ENCODE results near the gene HBG2. TPM values are rescaled to one million over a fixed set of nuclear protein-coding genes. Genes with fewer than 3 reads are reported as not detected.

The HBG2 gene
- polyA plus RNA-seq, 1 donor from 2014 or later = not detected

DNA sequence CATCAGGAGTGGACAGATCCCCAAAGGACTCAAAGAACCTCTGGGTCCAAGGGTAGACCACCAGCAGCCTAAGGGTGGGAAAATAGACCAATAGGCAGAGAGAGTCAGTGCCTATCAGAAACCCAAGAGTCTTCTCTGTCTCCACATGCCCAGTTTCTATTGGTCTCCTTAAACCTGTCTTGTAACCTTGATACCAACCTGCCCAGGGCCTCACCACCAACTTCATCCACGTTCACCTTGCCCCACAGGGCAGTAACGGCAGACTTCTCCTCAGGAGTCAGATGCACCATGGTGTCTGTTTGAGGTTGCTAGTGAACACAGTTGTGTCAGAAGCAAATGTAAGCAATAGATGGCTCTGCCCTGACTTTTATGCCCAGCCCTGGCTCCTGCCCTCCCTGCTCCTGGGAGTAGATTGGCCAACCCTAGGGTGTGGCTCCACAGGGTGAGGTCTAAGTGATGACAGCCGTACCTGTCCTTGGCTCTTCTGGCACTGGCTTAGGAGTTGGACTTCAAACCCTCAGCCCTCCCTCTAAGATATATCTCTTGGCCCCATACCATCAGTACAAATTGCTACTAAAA, 27.8 kb downstream of the HBG2 start, which contains the start of gene HBB:
Gene HBB, minus strand, starts transcription at position 340 of the 579 bp plus-strand sequence. Its CDS starts 50 bp downstream, at position 290.
- no peaks in the 10 kb centered on the region for H3K79me2 ChIP-seq (replicated peaks; ENCODE audit: insufficient read depth, low read length)
- no peaks in the 10 kb centered on the region for H3K9me3 ChIP-seq (ENCODE audit: low read length)
- TF ChIP-seq RAD21 (conservative IDR thresholded peaks at IDR 0.05) (no peak), MXI1 (conservative IDR thresholded peaks at IDR 0.05; ENCODE audit: poor library complexity, severe bottlenecking) (no peak), POLR2AphosphoS5 (IDR thresholded peaks at IDR 0.05) (no peak), EZH2 (IDR thresholded peaks at IDR 0.05; ENCODE audit: borderline replicate concordance, insufficient read depth, low read length, poor library complexity, severe bottlenecking) (no peak), TAF1 (IDR thresholded peaks at IDR 0.05; ENCODE audit: low read depth) (no peak), EP300 (conservative IDR thresholded peaks at IDR 0.05; ENCODE audit: poor library complexity, severe bottlenecking) (no peak), SMC3 (conservative IDR thresholded peaks at IDR 0.05; ENCODE audit: poor library complexity) (no peak)
- TF ChIP-seq, protein P1, sequence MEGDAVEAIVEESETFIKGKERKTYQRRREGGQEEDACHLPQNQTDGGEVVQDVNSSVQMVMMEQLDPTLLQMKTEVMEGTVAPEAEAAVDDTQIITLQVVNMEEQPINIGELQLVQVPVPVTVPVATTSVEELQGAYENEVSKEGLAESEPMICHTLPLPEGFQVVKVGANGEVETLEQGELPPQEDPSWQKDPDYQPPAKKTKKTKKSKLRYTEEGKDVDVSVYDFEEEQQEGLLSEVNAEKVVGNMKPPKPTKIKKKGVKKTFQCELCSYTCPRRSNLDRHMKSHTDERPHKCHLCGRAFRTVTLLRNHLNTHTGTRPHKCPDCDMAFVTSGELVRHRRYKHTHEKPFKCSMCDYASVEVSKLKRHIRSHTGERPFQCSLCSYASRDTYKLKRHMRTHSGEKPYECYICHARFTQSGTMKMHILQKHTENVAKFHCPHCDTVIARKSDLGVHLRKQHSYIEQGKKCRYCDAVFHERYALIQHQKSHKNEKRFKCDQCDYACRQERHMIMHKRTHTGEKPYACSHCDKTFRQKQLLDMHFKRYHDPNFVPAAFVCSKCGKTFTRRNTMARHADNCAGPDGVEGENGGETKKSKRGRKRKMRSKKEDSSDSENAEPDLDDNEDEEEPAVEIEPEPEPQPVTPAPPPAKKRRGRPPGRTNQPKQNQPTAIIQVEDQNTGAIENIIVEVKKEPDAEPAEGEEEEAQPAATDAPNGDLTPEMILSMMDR (IDR thresholded peaks at IDR 0.05; ENCODE audit: poor library complexity, severe bottlenecking) = no peak
- TF ChIP-seq, protein P2, sequence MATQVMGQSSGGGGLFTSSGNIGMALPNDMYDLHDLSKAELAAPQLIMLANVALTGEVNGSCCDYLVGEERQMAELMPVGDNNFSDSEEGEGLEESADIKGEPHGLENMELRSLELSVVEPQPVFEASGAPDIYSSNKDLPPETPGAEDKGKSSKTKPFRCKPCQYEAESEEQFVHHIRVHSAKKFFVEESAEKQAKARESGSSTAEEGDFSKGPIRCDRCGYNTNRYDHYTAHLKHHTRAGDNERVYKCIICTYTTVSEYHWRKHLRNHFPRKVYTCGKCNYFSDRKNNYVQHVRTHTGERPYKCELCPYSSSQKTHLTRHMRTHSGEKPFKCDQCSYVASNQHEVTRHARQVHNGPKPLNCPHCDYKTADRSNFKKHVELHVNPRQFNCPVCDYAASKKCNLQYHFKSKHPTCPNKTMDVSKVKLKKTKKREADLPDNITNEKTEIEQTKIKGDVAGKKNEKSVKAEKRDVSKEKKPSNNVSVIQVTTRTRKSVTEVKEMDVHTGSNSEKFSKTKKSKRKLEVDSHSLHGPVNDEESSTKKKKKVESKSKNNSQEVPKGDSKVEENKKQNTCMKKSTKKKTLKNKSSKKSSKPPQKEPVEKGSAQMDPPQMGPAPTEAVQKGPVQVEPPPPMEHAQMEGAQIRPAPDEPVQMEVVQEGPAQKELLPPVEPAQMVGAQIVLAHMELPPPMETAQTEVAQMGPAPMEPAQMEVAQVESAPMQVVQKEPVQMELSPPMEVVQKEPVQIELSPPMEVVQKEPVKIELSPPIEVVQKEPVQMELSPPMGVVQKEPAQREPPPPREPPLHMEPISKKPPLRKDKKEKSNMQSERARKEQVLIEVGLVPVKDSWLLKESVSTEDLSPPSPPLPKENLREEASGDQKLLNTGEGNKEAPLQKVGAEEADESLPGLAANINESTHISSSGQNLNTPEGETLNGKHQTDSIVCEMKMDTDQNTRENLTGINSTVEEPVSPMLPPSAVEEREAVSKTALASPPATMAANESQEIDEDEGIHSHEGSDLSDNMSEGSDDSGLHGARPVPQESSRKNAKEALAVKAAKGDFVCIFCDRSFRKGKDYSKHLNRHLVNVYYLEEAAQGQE (IDR thresholded peaks at IDR 0.05; ENCODE audit: borderline replicate concordance) = no peak
- no peaks in the 10 kb centered on the region for H3K27me3 ChIP-seq (ENCODE audit: insufficient read depth, low read depth, low read length)
- H3K4me2 ChIP-seq (ENCODE audit: low read length) = no peak within 1 kb of the TSS
- no peak within 1 kb of the TSS for H2AFZ ChIP-seq (ENCODE audit: low read depth, low read length)
- H3F3A ChIP-seq (ENCODE audit: insufficient read depth, low read length, poor library complexity, severe bottlenecking) = no peaks in the 10 kb centered on the region
- no peaks in the 10 kb centered on the region for H3K9me2 ChIP-seq (ENCODE audit: insufficient read depth, low read length)
- no peak within 1 kb of the TSS for H3K9ac ChIP-seq (ENCODE audit: low read length)
- no peaks in the 10 kb centered on the region for H3K36me3 ChIP-seq (ENCODE audit: insufficient read depth, low read length)
- H4K20me1 ChIP-seq (ENCODE audit: insufficient read depth) = no peaks in the 10 kb centered on the region
- H3K4me3 ChIP-seq (ENCODE audit: low read length) = no peak within 1 kb of the TSS
- H3K27ac ChIP-seq (ENCODE audit: low read length) = no peak within 1 kb of the TSS

DNA sequence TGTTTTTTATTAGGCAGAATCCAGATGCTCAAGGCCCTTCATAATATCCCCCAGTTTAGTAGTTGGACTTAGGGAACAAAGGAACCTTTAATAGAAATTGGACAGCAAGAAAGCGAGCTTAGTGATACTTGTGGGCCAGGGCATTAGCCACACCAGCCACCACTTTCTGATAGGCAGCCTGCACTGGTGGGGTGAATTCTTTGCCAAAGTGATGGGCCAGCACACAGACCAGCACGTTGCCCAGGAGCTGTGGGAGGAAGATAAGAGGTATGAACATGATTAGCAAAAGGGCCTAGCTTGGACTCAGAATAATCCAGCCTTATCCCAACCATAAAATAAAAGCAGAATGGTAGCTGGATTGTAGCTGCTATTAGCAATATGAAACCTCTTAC, 29.1 kb downstream of the HBG2 start:
- H3K9ac ChIP-seq (ENCODE audit: low read length) = no peak overlapping the region
- H3K36me3 ChIP-seq (ENCODE audit: insufficient read depth, low read length) = no peaks in the 10 kb centered on the region
- no peaks in the 10 kb centered on the region for H3K9me3 ChIP-seq (ENCODE audit: low read length)
- H3F3A ChIP-seq (ENCODE audit: insufficient read depth, low read length, poor library complexity, severe bottlenecking) = no peaks in the 10 kb centered on the region
- H4K20me1 ChIP-seq (ENCODE audit: insufficient read depth) = no peaks in the 10 kb centered on the region
- H2AFZ ChIP-seq (ENCODE audit: low read depth, low read length) = no peak overlapping the region
- no peak overlapping the region for H3K4me3 ChIP-seq (ENCODE audit: low read length)
- no peak overlapping the region for H3K27ac ChIP-seq (ENCODE audit: low read length)
- H3K27me3 ChIP-seq (ENCODE audit: insufficient read depth, low read depth, low read length) = no peaks in the 10 kb centered on the region
- H3K4me2 ChIP-seq (ENCODE audit: low read length) = no peak overlapping the region
- no peaks in the 10 kb centered on the region for H3K79me2 ChIP-seq (replicated peaks; ENCODE audit: insufficient read depth, low read length)
- TF ChIP-seq RAD21 (conservative IDR thresholded peaks at IDR 0.05) (no peak), POLR2AphosphoS5 (IDR thresholded peaks at IDR 0.05) (no peak), EP300 (conservative IDR thresholded peaks at IDR 0.05; ENCODE audit: poor library complexity, severe bottlenecking) (no peak), EZH2 (IDR thresholded peaks at IDR 0.05; ENCODE audit: borderline replicate concordance, insufficient read depth, low read length, poor library complexity, severe bottlenecking) (no peak), SMC3 (conservative IDR thresholded peaks at IDR 0.05; ENCODE audit: poor library complexity) (no peak), TAF1 (IDR thresholded peaks at IDR 0.05; ENCODE audit: low read depth) (no peak), MXI1 (conservative IDR thresholded peaks at IDR 0.05; ENCODE audit: poor library complexity, severe bottlenecking) (no peak)
- TF ChIP-seq, protein P1 (IDR thresholded peaks at IDR 0.05; ENCODE audit: poor library complexity, severe bottlenecking) = no peak
- TF ChIP-seq, protein P2 (IDR thresholded peaks at IDR 0.05; ENCODE audit: borderline replicate concordance) = no peak
- H3K9me2 ChIP-seq (ENCODE audit: insufficient read depth, low read length) = no peaks in the 10 kb centered on the region
